GM23338 (cell line): Measurements from ENCODE around the gene GDA.

ENCODE experiments used
- CREB1 ChIP-seq: fragments of 250-450 bp; sonication (Bioruptor Pico); IDR thresholded peaks from 2 replicates; pipeline ENCODE4 v1.5.0; 2020; ENCODE audit warnings: low read depth, mild to moderate bottlenecking, moderate library complexity
- CTCF ChIP-seq, 2 experiments: fragments of 200-600 bp in 1 of 2; sonication (generic) in 1 of 2; conservative IDR thresholded peaks; 2 replicates each; pipeline versions ENCODE4 v1.5.1 to v1.6.1; 2016 to 2017; ENCODE audit warnings: antibody characterized with exemption in 2 of 2, low read depth in 2 of 2, mild to moderate bottlenecking in 2 of 2, moderate library complexity in 1 of 2
- EZH2 ChIP-seq: fragments of 200-600 bp; sonication (generic); IDR thresholded peaks from one replicate; pipeline ENCODE4 v1.8.0; 2017; ENCODE audit warnings: antibody characterized with exemption, mild to moderate bottlenecking, low read depth; ENCODE audit not compliant: unreplicated experiment
- EZH2phosphoT487 ChIP-seq: fragments of 200-600 bp; sonication (generic); IDR thresholded peaks from one replicate; pipeline ENCODE4 v1.8.1; 2018; ENCODE audit warnings: antibody characterized with exemption; ENCODE audit not compliant: unreplicated experiment
- JUNB ChIP-seq: IDR thresholded peaks from one replicate; pipeline ENCODE4 v1.6.1; 2016; ENCODE audit warnings: antibody characterized with exemption; ENCODE audit not compliant: unreplicated experiment
- NANOG ChIP-seq: IDR thresholded peaks from 2 replicates; pipeline ENCODE4 v1.6.1; 2016; ENCODE audit warnings: antibody characterized with exemption, borderline replicate concordance
- POLR2AphosphoS5 ChIP-seq: IDR thresholded peaks from 2 replicates; pipeline ENCODE4 v1.6.1; 2016; ENCODE audit warnings: antibody characterized with exemption, low read depth
- ZNF114 ChIP-seq: fragments of 250-450 bp; sonication (Bioruptor Pico); IDR thresholded peaks from 2 replicates; pipeline ENCODE4 v1.5.0; 2020; ENCODE audit warnings: mild to moderate bottlenecking, moderate library complexity
- TF ChIP-seq, protein P1 (sequence below): IDR thresholded peaks from one replicate; pipeline ENCODE4 v1.6.1; 2018; ENCODE audit warnings: antibody characterized with exemption; ENCODE audit not compliant: unreplicated experiment
- TF ChIP-seq, protein P2 (sequence below): IDR thresholded peaks from 2 replicates; pipeline ENCODE4 v1.6.1; 2016; ENCODE audit warnings: antibody characterized with exemption

DNA sequence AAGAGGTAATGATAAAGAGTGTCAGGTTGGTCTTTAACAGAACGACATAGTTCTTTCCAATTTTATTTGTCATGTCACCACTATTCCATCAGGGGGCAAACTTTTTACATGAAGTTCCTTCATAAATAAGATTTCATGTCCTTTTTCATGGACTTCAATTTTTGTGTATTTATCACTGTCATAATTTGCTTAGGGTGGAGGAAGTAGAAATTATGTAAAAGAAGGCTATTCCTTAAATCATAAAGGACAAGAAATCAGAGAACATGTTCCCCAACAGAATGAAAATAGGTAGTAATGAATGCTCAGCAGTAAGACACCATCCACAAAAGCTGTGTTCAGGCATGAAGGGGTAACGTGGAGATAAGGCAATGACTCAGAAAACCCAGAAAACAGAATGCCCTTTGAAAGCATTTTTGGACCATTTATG lies 143.0 kb downstream of the GDA start:
- TF ChIP-seq POLR2AphosphoS5 (no peak), EZH2 (no peak), CTCF (conservative IDR thresholded peaks at IDR 0.05; ENCODE audit: low read depth in 2 of 2) (peak; percentile 55 to 63), EZH2phosphoT487 (no peak), CREB1 (CRISPR knock-in tag) (no peak), JUNB (no peak), NANOG (no peak), ZNF114 (CRISPR knock-in tag) (no peak)
- TF ChIP-seq, protein P1, sequence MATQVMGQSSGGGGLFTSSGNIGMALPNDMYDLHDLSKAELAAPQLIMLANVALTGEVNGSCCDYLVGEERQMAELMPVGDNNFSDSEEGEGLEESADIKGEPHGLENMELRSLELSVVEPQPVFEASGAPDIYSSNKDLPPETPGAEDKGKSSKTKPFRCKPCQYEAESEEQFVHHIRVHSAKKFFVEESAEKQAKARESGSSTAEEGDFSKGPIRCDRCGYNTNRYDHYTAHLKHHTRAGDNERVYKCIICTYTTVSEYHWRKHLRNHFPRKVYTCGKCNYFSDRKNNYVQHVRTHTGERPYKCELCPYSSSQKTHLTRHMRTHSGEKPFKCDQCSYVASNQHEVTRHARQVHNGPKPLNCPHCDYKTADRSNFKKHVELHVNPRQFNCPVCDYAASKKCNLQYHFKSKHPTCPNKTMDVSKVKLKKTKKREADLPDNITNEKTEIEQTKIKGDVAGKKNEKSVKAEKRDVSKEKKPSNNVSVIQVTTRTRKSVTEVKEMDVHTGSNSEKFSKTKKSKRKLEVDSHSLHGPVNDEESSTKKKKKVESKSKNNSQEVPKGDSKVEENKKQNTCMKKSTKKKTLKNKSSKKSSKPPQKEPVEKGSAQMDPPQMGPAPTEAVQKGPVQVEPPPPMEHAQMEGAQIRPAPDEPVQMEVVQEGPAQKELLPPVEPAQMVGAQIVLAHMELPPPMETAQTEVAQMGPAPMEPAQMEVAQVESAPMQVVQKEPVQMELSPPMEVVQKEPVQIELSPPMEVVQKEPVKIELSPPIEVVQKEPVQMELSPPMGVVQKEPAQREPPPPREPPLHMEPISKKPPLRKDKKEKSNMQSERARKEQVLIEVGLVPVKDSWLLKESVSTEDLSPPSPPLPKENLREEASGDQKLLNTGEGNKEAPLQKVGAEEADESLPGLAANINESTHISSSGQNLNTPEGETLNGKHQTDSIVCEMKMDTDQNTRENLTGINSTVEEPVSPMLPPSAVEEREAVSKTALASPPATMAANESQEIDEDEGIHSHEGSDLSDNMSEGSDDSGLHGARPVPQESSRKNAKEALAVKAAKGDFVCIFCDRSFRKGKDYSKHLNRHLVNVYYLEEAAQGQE = no peak
- TF ChIP-seq, protein P2, sequence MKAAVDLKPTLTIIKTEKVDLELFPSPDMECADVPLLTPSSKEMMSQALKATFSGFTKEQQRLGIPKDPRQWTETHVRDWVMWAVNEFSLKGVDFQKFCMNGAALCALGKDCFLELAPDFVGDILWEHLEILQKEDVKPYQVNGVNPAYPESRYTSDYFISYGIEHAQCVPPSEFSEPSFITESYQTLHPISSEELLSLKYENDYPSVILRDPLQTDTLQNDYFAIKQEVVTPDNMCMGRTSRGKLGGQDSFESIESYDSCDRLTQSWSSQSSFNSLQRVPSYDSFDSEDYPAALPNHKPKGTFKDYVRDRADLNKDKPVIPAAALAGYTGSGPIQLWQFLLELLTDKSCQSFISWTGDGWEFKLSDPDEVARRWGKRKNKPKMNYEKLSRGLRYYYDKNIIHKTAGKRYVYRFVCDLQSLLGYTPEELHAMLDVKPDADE = no peak
